HuH-7 (cell line): ENCODE results near the gene MBNL1.

ENCODE experiments used
- DNase-seq: peaks from one replicate; pipeline ENCODE4 v3.0.0; 2011; ENCODE audit warnings: low spot score

The MBNL1 gene

DNA sequence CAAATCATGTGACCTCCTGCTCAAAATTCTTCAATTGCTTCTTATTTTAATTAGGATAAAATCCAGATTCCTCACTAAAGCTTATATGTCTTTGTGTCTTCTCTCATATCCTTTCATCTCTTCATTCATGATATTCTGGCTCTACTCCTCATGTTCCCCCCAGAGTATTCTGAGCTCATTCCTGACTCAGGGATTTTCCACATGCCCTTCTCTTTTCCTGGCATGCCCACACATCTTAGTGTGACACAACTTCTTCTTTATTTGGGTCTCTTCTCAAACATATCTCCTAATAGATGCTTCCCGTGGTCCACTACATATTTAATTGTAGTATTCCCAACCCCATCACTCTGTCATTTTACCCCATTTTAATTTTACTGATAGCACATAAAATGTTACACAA is 15.2 kb upstream of the MBNL1 start:
- DNase-seq = no peak

DNA sequence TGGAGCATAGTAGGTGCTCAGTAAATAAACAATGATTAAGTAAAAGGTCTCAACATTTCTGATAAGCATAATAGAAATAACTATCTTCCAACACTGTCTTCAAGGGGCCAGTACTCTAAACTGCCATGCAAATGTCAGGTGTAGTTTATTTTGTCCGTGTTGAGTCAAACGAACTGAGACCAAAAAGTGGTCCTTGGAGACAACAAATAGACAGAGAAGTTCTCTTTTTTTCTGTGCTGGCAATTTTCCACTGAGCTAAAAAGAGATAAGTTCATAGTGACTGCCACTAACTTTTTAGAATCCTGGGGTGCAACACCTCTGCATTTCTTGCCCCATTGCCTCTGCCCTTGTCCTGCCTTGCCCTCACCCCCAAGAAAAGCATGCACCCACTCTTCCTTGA is 14.7 kb upstream of the MBNL1 start:
- no peak for DNase-seq

DNA sequence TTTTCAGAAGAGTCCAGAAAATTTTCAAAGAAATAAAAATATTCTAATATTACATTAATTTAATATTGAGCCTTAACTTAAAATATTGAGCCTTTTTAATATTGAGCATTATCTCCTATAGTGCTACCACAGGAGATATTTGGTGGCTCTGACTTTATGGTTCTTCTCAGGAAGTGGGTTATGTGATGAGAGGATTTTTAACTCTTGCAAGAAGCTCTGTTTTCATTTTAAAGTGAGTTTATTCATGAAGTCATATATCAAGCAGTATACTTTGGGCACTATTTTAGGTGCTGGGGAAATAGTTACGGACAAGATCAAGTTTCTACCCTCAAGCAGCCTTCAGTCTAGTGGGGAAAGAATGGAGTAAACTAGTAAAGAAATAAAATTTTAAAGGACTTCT is 13.4 kb upstream of the MBNL1 start:
- DNase-seq = no peak

- DNase-seq = no peak
Observed at GRCh38 chr3:152256851-152257562, 11.7 kb upstream of the MBNL1 start.

GRCh38 chr3:152257563-152258035 is 11.1 kb upstream of the MBNL1 start:
- no peak for DNase-seq

GRCh38 chr3:152258448-152259393 is 10.0 kb upstream of the MBNL1 start:
- DNase-seq = peak; percentile 13

DNA sequence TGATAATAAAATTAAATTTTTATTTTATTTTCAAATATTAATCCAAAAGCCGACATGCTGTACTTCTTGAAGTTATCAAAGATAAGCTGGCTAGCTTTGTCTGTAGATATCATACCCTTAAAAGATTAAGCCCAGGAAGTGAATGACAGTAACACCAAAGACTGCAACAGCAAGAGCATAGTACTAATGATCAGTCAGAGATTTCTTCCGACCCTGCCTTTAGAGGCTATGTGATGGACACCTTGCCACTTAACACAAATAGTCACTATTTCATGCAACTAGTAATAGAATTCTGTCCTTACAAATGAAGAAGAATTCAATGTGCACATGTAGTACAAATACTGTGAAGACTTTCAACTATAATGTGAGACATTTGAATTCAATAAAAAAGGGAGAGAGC is 9.3 kb upstream of the MBNL1 start:
- DNase-seq = no peak

DNA sequence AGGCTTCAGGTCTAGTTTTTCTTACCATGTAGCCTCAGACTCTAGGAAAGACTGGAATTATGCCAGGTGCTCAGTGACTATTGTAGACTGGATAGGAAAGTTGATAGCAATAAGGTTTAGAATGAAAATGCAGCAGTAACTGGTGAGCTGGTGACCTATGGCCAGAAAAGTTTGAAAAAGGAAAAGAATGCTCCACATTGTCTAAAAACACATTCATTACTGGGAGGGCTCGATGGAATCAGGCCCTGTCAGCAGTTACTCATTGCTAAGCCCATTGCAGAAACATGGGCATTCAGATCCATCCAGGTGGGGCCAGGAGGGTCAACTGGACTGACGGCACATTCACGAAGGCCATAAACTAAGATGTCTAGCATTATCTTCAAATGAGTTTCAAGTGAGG is 8.7 kb upstream of the MBNL1 start:
- DNase-seq = no peak

DNA sequence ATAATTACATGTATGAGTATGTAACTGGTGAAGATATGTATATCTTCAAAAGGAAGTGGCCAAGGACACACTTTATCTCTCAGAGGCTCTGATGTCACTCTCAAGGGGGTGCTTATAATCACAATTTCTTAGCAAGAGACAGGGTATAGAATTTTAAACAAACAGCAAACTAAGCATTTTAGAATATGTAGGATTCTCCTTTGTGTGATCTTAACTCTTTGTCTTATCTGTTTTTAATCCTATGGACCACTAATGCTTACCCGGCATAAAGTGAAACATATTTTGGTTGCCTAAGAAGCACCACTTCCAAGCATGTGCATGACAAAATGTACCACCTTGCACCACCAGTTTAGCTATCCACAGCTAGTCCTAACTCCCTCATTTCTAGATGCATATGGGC is 8.2 kb upstream of the MBNL1 start:
- DNase-seq = no peak

DNA sequence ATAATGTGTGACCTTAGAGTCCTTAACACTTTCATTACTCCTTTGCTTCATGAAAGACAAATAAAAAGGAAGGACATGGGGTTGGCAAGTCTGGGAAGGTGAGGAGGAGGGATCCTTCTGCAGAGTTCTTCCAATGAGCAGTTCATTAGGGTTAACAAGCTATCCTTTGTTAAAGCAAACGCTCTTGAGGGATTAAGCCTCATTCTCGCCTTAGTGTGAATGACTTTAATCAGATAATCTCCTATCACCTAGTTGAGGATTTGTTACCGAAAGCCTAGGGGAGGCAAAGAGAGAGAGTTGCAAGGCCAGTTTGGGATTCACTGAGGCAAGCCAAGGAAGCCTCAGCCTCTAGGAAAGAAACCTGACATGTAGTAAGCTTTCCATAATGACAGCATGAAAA is 7.4 kb upstream of the MBNL1 start:
- no peak for DNase-seq

DNA sequence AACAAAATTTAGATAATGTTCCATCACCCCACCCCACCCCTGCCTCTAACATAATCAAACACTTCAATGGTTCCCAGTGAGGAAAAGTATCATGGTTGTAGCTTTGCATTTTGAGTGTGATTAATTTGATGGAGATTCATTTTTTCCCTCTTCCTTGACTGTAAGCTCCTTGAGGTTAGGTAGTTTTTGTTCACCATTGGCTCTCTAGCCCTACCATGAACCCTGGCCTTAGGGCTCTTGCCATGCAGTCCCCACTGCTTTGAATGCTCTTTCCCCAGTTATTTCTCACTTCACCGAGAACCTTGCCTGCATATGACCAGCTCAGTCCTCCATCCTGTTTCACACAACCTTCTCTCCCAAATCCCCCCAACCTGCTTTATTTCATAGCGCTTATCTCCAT is 5.0 kb upstream of the MBNL1 start:
- DNase-seq = no peak

DNA sequence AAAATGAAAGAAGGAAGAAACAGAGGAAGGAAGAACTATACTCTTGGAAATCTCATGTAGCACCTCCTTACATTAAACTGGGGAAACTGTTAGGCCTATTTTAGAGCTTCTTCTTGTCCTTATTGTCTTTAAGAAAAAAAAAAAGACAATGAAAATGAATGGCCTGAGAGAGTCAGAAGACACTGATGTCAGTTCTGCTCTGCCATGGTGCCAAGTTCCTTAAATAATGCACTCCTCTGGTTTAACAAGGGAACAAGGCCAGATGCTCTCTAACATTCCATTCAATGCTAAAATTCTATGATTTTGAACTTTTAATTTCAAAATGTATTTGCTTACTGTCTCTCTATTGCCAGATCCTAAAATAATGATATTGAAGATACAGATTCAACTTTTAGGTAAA is 4.4 kb upstream of the MBNL1 start:
- DNase-seq = no peak

GRCh38 chr3:152266221-152266995 is 2.3 kb upstream of the MBNL1 start:
- DNase-seq = no peak

DNA sequence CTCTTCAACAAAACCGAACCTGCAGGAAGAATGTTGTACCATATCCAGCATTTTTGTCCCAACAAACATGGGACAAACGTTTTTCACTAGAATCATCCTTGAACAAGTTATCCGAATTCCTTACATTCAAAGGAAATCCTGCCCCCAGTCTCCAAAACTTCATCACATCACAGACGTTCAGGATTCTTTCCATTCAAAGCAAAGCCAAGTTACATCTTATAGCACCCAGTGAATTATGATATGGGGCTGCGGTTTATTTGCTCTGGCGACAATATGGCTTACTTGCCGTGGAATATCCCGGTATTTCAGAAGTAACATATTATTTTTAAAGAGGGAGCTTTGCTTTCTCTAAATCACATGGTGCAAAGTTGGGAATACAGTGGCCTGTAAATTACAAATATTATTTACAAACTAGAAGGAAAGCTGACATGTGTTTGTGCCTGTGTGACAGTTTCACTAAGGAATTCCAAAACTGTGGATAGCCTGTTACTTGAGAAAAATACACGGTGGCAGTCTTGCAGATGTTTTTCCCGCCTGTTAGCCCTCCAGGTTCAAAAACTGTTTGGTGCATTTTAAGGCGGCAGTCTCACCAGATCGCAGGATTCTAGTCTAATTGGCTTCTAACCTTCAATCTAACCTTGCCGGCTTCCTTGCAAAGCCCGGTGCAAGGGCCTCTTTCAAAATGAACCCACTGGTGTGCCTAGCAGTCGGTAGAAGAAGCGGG is 736 bp upstream of the MBNL1 start:
- no peak for DNase-seq

- peak; percentile 10 for DNase-seq
Observed at GRCh38 chr3:152269056-152269830, 514 bp downstream of the MBNL1 start.

- DNase-seq = no peak
Observed at GRCh38 chr3:152269831-152270734, 1.4 kb downstream of the MBNL1 start.

DNA sequence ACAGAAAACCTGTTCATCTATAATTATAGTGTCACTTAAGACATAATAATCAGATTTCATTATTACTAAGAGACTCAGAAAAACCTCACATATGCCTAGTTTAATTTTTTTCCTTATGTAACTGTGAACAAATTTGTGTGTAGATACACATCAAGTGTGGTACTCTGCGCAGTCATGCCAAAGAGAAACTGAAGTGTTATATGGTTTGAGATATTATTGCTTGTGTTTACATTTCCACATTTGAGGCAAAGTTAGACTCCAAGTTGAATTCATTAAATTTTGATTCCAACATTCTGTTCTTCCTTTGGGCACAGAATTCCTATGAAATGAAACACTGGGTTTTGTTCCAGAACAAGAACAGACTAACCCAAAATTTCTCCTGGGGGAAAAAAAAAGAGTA is 2.2 kb downstream of the MBNL1 start:
- no peak for DNase-seq

- no peak for DNase-seq
Observed at GRCh38 chr3:152271501-152272236, 2.9 kb downstream of the MBNL1 start.

GRCh38 chr3:152272771-152273242 is 4.1 kb downstream of the MBNL1 start:
- no peak for DNase-seq
